GM12878 (cell line): ENCODE data around the gene CEACAM21. TPM values are rescaled to one million over a fixed set of nuclear protein-coding genes. Genes with fewer than 3 reads are reported as not detected.

Source experiments
- ATAC-seq: fragments of 200-7000 bp; cut with Tn5 transposase; 3 replicates; pipeline ENCODE4 v1.9.1; 2020; ENCODE audit warnings: mild to moderate bottlenecking, moderate library complexity
- BruUV-seq: library from RNA; stranded (reverse); fragments of 400-500 nt; replicated peaks from 2 replicates; lab custom pipeline; 2021; lab: Mats Ljungman, UMichigan
- CTCF ChIA-PET: fragments of 300-600 bp; sonication (Branson Sonifier 250); formaldehyde crosslinking; extraction: SDS; loops from one replicate; lab custom pipeline; 2021; ENCODE audit warnings: inconsistent platforms; lab: Yijun Ruan, JAX
- POLR2A ChIA-PET: fragments of 350-600 bp; formaldehyde crosslinking; extraction: SDS; loops from one replicate; lab custom pipeline; 2021; ENCODE audit warnings: inconsistent platforms; lab: Charles Lee
- RAD21 ChIA-PET: fragments of 300-600 bp; sonication (Branson Sonifier 250); formaldehyde crosslinking; loops from one replicate; lab custom pipeline; 2023; ENCODE audit warnings: antibody characterized with exemption; ENCODE audit not compliant: unreplicated experiment; lab: Charles Lee
- SMC1A ChIA-PET: fragments of 300-600 bp; sonication (Branson Sonifier 250); formaldehyde crosslinking; loops from one replicate; lab custom pipeline; 2023; ENCODE audit not compliant: unreplicated experiment, uncharacterized antibody; lab: Charles Lee
- DNase-seq: peaks from one replicate; pipeline ENCODE4 v3.0.0-alpha.2; 2011; ENCODE audit warnings: low read depth, low spot score
- FAIRE-seq: peaks from 3 replicates; lab custom pipeline; 2011; peaks lifted over from hg19 to GRCh38; lab: Jason Lieb, UNC
- H2AFZ ChIP-seq: 2 replicates; pipeline ENCODE4 v1.6.0; 2011; ENCODE audit warnings: low read depth, low read length, control low read depth; ENCODE audit not compliant: control insufficient read depth
- H3K27ac ChIP-seq: 2 replicates; pipeline ENCODE4 v1.5.1; 2011; ENCODE audit warnings: control low read depth; ENCODE audit not compliant: control insufficient read depth, insufficient read depth
- H3K27me3 ChIP-seq, 2 experiments: replicated peaks in 1 of 2; 2 replicates each; pipeline versions ENCODE4 v1.6.0 to v1.6.1; 2011; ENCODE audit warnings: low read length in 1 of 2; ENCODE audit not compliant: control insufficient read depth in 2 of 2, insufficient read depth in 2 of 2
- H3K36me3 ChIP-seq, 2 experiments: 2 replicates each; pipeline ENCODE4 v1.5.1; 2011; ENCODE audit warnings: low read length in 1 of 2; ENCODE audit not compliant: control insufficient read depth in 2 of 2, insufficient read depth in 2 of 2
- H3K4me1 ChIP-seq: 2 replicates; pipeline ENCODE4 v1.6.1; 2011; ENCODE audit warnings: mild to moderate bottlenecking, low read length, moderate library complexity, mixed read lengths; ENCODE audit not compliant: control insufficient read depth, insufficient read depth
- H3K4me2 ChIP-seq: 2 replicates; pipeline ENCODE4 v1.6.0; 2011; ENCODE audit warnings: control low read depth; ENCODE audit not compliant: control insufficient read depth, insufficient read depth
- H3K4me3 ChIP-seq: fragments of 200-600 bp; sonication (generic); 2 replicates; pipeline ENCODE4 v1.5.1; 2016
- H3K79me2 ChIP-seq: 2 replicates; pipeline ENCODE4 v1.6.0; 2011; ENCODE audit warnings: low read length; ENCODE audit not compliant: control insufficient read depth, insufficient read depth
- H3K9ac ChIP-seq: 2 replicates; pipeline ENCODE4 v1.8.0; 2011; ENCODE audit warnings: low read length, control low read depth, mixed read lengths; ENCODE audit not compliant: control insufficient read depth, insufficient read depth
- H3K9me3 ChIP-seq: replicated peaks from 3 replicates; pipeline ENCODE4 v1.5.1; 2011; ENCODE audit warnings: mild to moderate bottlenecking, low read length; ENCODE audit not compliant: control insufficient read depth, insufficient read depth
- H4K20me1 ChIP-seq: 2 replicates; pipeline ENCODE4 v1.6.0; 2011; ENCODE audit not compliant: control insufficient read depth, insufficient read depth
- ATF7 ChIP-seq: fragments of 450-650 bp; IDR thresholded peaks from 2 replicates; pipeline ENCODE4 v1.6.1; 2016; ENCODE audit warnings: low read depth, mild to moderate bottlenecking
- CHD1 ChIP-seq: IDR thresholded peaks from 2 replicates; pipeline ENCODE4 v1.6.1; 2012; ENCODE audit warnings: low read depth, low read length, improper control_type of control experiment
- CREB1 ChIP-seq: IDR thresholded peaks from 2 replicates; pipeline ENCODE4 v1.6.1; 2012; ENCODE audit warnings: low read depth, mild to moderate bottlenecking, inconsistent platforms
- FOXM1 ChIP-seq: IDR thresholded peaks from 2 replicates; pipeline ENCODE4 v1.6.1; 2012; ENCODE audit warnings: low read depth, mild to moderate bottlenecking, inconsistent platforms, low read length, moderate library complexity
- NFXL1 ChIP-seq: fragments of 450-650 bp; IDR thresholded peaks from 2 replicates; pipeline ENCODE4 v1.6.1; 2017; ENCODE audit warnings: antibody characterized with exemption, mild to moderate bottlenecking, borderline replicate concordance
- PAX5 ChIP-seq: IDR thresholded peaks from 2 replicates; pipeline ENCODE4 v1.6.1; 2011; ENCODE audit warnings: low read depth, low read length, borderline replicate concordance
- RAD21 ChIP-seq: IDR thresholded peaks from 2 replicates; pipeline ENCODE4 v1.6.1; 2011; ENCODE audit warnings: mild to moderate bottlenecking, low read depth, low read length, moderate library complexity; ENCODE audit not compliant: insufficient read depth
- SMC3 ChIP-seq: IDR thresholded peaks from 2 replicates; pipeline ENCODE4 v1.6.1; 2011; ENCODE audit warnings: low read length, improper control_type of control experiment, borderline replicate concordance
- SPI1 ChIP-seq: IDR thresholded peaks from 2 replicates; pipeline ENCODE4 v1.6.1; 2011; ENCODE audit warnings: low read depth, mild to moderate bottlenecking, low read length, moderate library complexity, borderline replicate concordance; ENCODE audit not compliant: insufficient read depth
- YY1 ChIP-seq: IDR thresholded peaks from 2 replicates; pipeline ENCODE4 v1.6.1; 2011; ENCODE audit warnings: low read depth, mild to moderate bottlenecking, low read length
- WGBS: methylation state at CpG from one replicate; pipeline ENCODE4 v1.1.6; 2016; ENCODE audit warnings: low lambda C conversion rate; ENCODE audit not compliant: insufficient replicate concordance, insufficient coverage; ENCODE audit errors: missing lambda C conversion rate; 5-methylcytosine and 5-hydroxymethylcytosine counted together
- in situ Hi-C: fragments of 300-500 bp; cut with MboI; formaldehyde crosslinking; loops from 9 replicates; pipeline ENCODE4 v1.14.3; 2018; ENCODE audit warnings: mixed read lengths
- intact Hi-C: fragments of 100-400 bp; cut with micrococcal nuclease; formaldehyde crosslinking; loops from one replicate; pipeline ENCODE4 v1.14.2; 2022; ENCODE audit not compliant: unreplicated experiment
- polyA plus RNA-seq, 11 experiments: library from polyadenylated mRNA; depleted of rRNA in 4 of 11; unstranded in 6 of 11; stranded (reverse) in 5 of 11; fragments of >200 nt; fragmentation: Nextera tagmentation in 4 of 11; fragmentation: Illumina TruSeq in 1 of 11; extraction: Ambion mirVana in 4 of 11; extraction: Trizol in 1 of 11; gene quantifications; 1 replicate in 1 of 11; 2 replicates in 10 of 11; pipeline versions ENCODE4 v1.2.1 to v1.2.3, GENCODE V29; 2011 to 2016; ENCODE audit warnings: inconsistent platforms in 2 of 11, missing spikeins in 2 of 11, low read depth in 1 of 11
- total RNA-seq, 4 experiments: library from RNA; depleted of rRNA in 3 of 4; stranded (reverse); fragments of >200 nt in 3 of 4; fragmentation: Illumina TruSeq in 1 of 4; extraction: Trizol in 1 of 4; gene quantifications; 2 replicates each; pipeline versions ENCODE4 v1.2.1 to v1.2.3, GENCODE V29; 2013 to 2021
- TF ChIP-seq, protein P1 (sequence below): IDR thresholded peaks from 2 replicates; pipeline ENCODE4 v1.6.1; 2012; ENCODE audit warnings: low read length, inconsistent platforms
- TF ChIP-seq, protein P2 (sequence below): fragments of 450-650 bp; IDR thresholded peaks from 2 replicates; pipeline ENCODE4 v1.6.1; 2017; ENCODE audit warnings: borderline replicate concordance
- TF ChIP-seq, protein P3 (sequence below): fragments of 450-650 bp; IDR thresholded peaks from 2 replicates; pipeline ENCODE4 v1.6.1; 2017; ENCODE audit warnings: antibody characterized with exemption, mild to moderate bottlenecking, moderate library complexity
- TF ChIP-seq, protein P4 (sequence below), 3 experiments: IDR thresholded peaks in 2 of 3; conservative IDR thresholded peaks in 1 of 3; 2 replicates each; pipeline ENCODE4 v1.5.1; 2011; ENCODE audit warnings: low read depth in 3 of 3, low read length in 3 of 3, mild to moderate bottlenecking in 3 of 3, control low read depth in 2 of 3, moderate library complexity in 2 of 3, inconsistent platforms in 1 of 3, mixed read lengths in 1 of 3; ENCODE audit not compliant: control insufficient read depth in 2 of 3, insufficient read depth in 1 of 3; ENCODE audit errors: extremely low read depth in 1 of 3

CEACAM21 gene
- total and polyA plus RNA-seq, 10 of the 15 experiments (the other 5 are each of a cell fraction or from before 2014, with no cell fraction given), result 0.87 to 13.6 (median 8.1) TPM

DNA sequence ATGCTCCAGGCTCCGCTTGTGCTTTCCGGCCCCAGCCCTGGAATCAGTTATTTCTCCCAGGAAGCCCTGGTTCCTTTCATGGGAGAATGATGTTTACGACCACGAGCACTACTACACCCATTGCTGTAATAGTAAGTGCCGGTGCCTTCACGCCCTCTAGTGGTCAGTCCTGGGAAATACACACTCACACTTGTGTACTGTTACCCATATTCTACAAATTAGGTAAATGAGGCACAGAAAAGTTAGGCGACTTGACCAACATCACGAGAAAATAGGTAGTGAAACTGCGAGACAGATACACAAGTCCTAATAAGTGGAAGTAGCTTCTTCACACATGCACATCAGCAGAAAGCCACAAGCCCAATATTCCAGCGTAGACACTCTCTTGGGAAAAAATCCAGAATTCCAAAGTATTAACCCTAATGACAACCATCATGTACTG is 21.7 kb downstream of the CEACAM21 start:
- no TSS peak for BruUV-seq
- Histone ChIP-seq H3K9me3 (no peaks in the 10 kb centered on the region), H3K79me2 (no peaks in the 10 kb centered on the region), H3K4me3 (no peak overlapping the region), H3K9ac (no peak overlapping the region), H3K27me3 (peaks cover 0 to 3% of the 10 kb centered on the region in 2 experiments; a peak in 3 of 4 replicates), H3K27ac (no peak overlapping the region), H3K36me3 (no peaks in the 10 kb centered on the region), H2AFZ (no peak overlapping the region), H4K20me1 (no peaks in the 10 kb centered on the region), H3K4me1 (no peaks in the 10 kb centered on the region), H3K4me2 (no peak overlapping the region)
- ATAC-seq (peak; percentile 94), FAIRE-seq (peak; percentile 98), DNase-seq (peak; percentile 45)
- in situ Hi-C loops, result no loop called here
- POLR2A ChIA-PET, result no interaction called here
- intact Hi-C loops, result no loop called here
- CTCF ChIA-PET, result interaction anchor here (0.7 to 3.5 kb wide), 17 partner anchors 10 to 393 kb away, joined by 3 to 19 read pairs (median 4); partner anchors contain the start of gene CEACAM21
- SMC1A ChIA-PET, result interaction anchor here (0.8 to 1.5 kb wide), 6 partner anchors 22 to 149 kb away, joined by 3 to 7 read pairs (median 3); partner anchors contain the start of gene CEACAM21
- RAD21 ChIA-PET, result interaction anchor here (1.0 to 2.8 kb wide), 2 partner anchors 22 to 148 kb away, joined by 3 to 11 read pairs; partner anchors contain the start of gene CEACAM21
- WGBS, result 1% methylated on average over 10 of the region's 10 CpGs
- TF ChIP-seq, protein P1, sequence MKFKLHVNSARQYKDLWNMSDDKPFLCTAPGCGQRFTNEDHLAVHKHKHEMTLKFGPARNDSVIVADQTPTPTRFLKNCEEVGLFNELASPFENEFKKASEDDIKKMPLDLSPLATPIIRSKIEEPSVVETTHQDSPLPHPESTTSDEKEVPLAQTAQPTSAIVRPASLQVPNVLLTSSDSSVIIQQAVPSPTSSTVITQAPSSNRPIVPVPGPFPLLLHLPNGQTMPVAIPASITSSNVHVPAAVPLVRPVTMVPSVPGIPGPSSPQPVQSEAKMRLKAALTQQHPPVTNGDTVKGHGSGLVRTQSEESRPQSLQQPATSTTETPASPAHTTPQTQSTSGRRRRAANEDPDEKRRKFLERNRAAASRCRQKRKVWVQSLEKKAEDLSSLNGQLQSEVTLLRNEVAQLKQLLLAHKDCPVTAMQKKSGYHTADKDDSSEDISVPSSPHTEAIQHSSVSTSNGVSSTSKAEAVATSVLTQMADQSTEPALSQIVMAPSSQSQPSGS, result no peak
- TF ChIP-seq, protein P2, sequence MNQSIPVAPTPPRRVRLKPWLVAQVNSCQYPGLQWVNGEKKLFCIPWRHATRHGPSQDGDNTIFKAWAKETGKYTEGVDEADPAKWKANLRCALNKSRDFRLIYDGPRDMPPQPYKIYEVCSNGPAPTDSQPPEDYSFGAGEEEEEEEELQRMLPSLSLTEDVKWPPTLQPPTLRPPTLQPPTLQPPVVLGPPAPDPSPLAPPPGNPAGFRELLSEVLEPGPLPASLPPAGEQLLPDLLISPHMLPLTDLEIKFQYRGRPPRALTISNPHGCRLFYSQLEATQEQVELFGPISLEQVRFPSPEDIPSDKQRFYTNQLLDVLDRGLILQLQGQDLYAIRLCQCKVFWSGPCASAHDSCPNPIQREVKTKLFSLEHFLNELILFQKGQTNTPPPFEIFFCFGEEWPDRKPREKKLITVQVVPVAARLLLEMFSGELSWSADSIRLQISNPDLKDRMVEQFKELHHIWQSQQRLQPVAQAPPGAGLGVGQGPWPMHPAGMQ, result no peak
- TF ChIP-seq SPI1 (peak; percentile 59; the same call in 1 of the 2 replicates), YY1 (0 out of 2 replicates have a peak, but pooled peaks have one; percentile 40), PAX5 (no peak), ATF7 (no peak), FOXM1 (0 out of 2 replicates have a peak, but pooled peaks have one; percentile 19), RAD21 (peak; percentile 68), CREB1 (0 out of 2 replicates have a peak, but pooled peaks have one; percentile 35), NFXL1 (no peak), CHD1 (no peak), SMC3 (peak; percentile 33; the same call in 1 of the 2 replicates)
- TF ChIP-seq, protein P3, sequence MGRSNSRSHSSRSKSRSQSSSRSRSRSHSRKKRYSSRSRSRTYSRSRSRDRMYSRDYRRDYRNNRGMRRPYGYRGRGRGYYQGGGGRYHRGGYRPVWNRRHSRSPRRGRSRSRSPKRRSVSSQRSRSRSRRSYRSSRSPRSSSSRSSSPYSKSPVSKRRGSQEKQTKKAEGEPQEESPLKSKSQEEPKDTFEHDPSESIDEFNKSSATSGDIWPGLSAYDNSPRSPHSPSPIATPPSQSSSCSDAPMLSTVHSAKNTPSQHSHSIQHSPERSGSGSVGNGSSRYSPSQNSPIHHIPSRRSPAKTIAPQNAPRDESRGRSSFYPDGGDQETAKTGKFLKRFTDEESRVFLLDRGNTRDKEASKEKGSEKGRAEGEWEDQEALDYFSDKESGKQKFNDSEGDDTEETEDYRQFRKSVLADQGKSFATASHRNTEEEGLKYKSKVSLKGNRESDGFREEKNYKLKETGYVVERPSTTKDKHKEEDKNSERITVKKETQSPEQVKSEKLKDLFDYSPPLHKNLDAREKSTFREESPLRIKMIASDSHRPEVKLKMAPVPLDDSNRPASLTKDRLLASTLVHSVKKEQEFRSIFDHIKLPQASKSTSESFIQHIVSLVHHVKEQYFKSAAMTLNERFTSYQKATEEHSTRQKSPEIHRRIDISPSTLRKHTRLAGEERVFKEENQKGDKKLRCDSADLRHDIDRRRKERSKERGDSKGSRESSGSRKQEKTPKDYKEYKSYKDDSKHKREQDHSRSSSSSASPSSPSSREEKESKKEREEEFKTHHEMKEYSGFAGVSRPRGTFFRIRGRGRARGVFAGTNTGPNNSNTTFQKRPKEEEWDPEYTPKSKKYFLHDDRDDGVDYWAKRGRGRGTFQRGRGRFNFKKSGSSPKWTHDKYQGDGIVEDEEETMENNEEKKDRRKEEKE, result no peak
- TF ChIP-seq, protein P4, sequence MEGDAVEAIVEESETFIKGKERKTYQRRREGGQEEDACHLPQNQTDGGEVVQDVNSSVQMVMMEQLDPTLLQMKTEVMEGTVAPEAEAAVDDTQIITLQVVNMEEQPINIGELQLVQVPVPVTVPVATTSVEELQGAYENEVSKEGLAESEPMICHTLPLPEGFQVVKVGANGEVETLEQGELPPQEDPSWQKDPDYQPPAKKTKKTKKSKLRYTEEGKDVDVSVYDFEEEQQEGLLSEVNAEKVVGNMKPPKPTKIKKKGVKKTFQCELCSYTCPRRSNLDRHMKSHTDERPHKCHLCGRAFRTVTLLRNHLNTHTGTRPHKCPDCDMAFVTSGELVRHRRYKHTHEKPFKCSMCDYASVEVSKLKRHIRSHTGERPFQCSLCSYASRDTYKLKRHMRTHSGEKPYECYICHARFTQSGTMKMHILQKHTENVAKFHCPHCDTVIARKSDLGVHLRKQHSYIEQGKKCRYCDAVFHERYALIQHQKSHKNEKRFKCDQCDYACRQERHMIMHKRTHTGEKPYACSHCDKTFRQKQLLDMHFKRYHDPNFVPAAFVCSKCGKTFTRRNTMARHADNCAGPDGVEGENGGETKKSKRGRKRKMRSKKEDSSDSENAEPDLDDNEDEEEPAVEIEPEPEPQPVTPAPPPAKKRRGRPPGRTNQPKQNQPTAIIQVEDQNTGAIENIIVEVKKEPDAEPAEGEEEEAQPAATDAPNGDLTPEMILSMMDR (IDR thresholded peaks at IDR 0.05 in 2 of 3, conservative IDR thresholded peaks at IDR 0.05 in 1 of 3; ENCODE audit: control insufficient read depth in 2 of 3, extremely low read depth in 1 of 3, insufficient read depth in 1 of 3, low read depth in 3 of 3, low read length in 3 of 3), result peak; percentile 83 to 98 (median 95)
